Natural killer cell treated with Interleukin-12 subunit alpha and Interleukin-12 subunit beta and Interleukin-15 and Interleukin-18, amount 100 ng/mL, for 72 hours (primary cell): ENCODE measurements around the gene RAET1E. TPM values are rescaled to one million over a fixed set of nuclear protein-coding genes. Genes with fewer than 3 reads are reported as not detected.
"Not testable (repeated sequence)": the region's sequence is repeated elsewhere in the genome, so short reads cannot be mapped to it uniquely, and the experiment has no call there.

Experiments used
- ATAC-seq, 2 donors: fragments of 150-1000 bp; cut with Tn5 transposase in 1 of 2; sonication (Bioruptor Pico), chemical (Tn5 transposase) in 1 of 2; 2 replicates each; pipeline ENCODE4 v1.10.0; 2021
- DNase-seq: peaks from one replicate; pipeline ENCODE4 v3.0.0; 2022; ENCODE audit warnings: low spot score
- H3K27ac Mint-ChIP-seq, 2 donors: 1 replicate in 1 of 2; 2 replicates in 1 of 2; pipeline ENCODE4 v1.8.0; 2022; ENCODE audit warnings: mixed read lengths in 2 of 2, mild to moderate bottlenecking in 1 of 2, moderate library complexity in 1 of 2
- H3K27me3 Mint-ChIP-seq, 2 donors: 1 replicate in 1 of 2; 2 replicates in 1 of 2; pipeline ENCODE4 v1.8.0; 2022; ENCODE audit warnings: mixed read lengths in 2 of 2
- H3K36me3 Mint-ChIP-seq: one replicate; pipeline ENCODE4 v1.8.0; 2022; ENCODE audit warnings: mixed read lengths
- H3K4me1 Mint-ChIP-seq, 2 donors: 1 replicate in 1 of 2; 2 replicates in 1 of 2; pipeline ENCODE4 v1.8.0; 2022; ENCODE audit warnings: low read depth in 2 of 2, mixed read lengths in 2 of 2, mild to moderate bottlenecking in 1 of 2
- H3K4me3 Mint-ChIP-seq: one replicate; pipeline ENCODE4 v1.8.0; 2022; ENCODE audit warnings: mixed read lengths
- H3K9me3 Mint-ChIP-seq: 2 replicates; pipeline ENCODE4 v1.8.0; 2022; ENCODE audit warnings: mixed read lengths
- total RNA-seq, 2 donors: library from RNA; stranded (reverse); gene quantifications; one replicate each; pipeline ENCODE4 v1.2.3, GENCODE V29; 2022

RAET1E gene
- total RNA-seq, 2 donors from 2014 or later, result not detected

GRCh38 chr6:149862922-149863697, 34.8 kb downstream of the RAET1E start:
- no peaks in the 10 kb centered on the region for H3K36me3 Mint-ChIP-seq
- H3K27me3 Mint-ChIP-seq, result peaks cover 19 to 27% of the 10 kb centered on the region in 2 donors
- H3K4me1 Mint-ChIP-seq, result peaks cover 11 to 16% of the 10 kb centered on the region in 2 donors
- no peaks in the 10 kb centered on the region for H3K9me3 Mint-ChIP-seq
- ATAC-seq (peak; percentile 58 to 69), DNase-seq (no peak)
- H3K27ac Mint-ChIP-seq, result peak overlapping the region in 1 of 2 donors; percentile 41
- H3K4me3 Mint-ChIP-seq, result peak overlapping the region; percentile 79

DNA sequence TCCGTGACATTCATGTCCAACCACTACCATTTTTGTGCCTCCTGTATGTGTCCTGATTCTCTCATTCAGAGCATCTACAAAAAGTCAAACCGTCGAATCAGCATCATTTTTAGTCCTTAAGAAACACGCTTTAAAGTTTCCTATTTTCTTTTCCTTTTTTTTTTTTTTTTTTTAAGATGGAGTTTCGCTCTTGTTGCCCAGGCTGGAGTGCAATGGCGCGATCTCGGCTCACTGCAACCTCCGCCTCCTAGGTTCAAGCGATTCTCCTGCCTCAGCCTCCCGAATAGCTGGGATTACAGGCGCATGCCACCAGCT, 35.5 kb downstream of the RAET1E start:
- ATAC-seq, H3K27ac Mint-ChIP-seq, H3K36me3 Mint-ChIP-seq, DNase-seq, H3K9me3 Mint-ChIP-seq: not testable (repeated sequence)
- H3K4me3 Mint-ChIP-seq, result peak overlapping the region; percentile 79
- peaks cover 19 to 29% of the 10 kb centered on the region in 2 donors for H3K27me3 Mint-ChIP-seq
- peaks cover 11 to 16% of the 10 kb centered on the region in 2 donors for H3K4me1 Mint-ChIP-seq

DNA sequence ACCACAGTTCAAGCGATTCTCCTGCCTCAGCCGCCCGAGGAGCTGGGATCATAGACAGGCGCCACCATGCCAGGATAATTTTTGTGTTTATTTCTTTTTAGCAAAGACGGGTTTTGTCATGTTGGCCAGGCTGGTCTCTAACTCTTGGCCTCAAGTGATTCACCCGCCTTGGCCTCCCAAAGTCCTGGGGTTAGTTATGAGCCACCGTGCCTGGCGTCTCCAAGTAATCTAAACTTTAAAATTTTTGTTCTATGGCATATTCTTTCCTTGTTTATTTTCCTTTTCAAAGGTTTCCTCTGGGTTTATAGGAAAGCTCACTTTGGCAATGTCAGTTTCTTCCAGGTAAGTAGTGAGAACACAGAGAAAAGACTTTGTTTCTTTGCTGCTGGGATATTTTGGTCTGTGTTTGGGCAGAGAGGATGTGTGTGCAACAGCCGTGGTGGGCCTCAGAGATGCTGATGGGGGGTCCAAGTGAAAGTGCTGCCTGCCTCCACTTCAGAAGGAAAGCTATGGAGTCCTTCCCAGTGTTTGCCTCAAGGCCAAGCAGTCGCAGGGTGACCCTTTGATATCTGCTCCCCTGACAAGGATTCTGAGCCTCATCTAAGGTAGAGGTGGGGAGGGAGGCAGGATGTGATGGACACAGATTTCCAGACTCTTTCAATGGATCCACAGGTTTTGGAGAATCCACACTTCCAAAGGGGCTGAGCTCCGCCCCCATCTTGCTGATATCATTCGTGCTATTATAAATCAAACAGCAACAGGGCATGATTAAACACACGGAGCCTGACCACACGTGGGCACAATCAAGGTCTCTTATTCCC, 36.1 kb downstream of the RAET1E start:
- Mint-ChIP-seq H3K36me3 (no peaks in the 10 kb centered on the region), H3K9me3 (no peaks in the 10 kb centered on the region), H3K4me3 (peak overlapping the region; percentile 79), H3K4me1 (peaks cover 11 to 16% of the 10 kb centered on the region in 2 donors), H3K27ac (no peak overlapping the region), H3K27me3 (peaks cover 19 to 29% of the 10 kb centered on the region in 2 donors)
- ATAC-seq, result no peak
- DNase-seq, result no peak

- Mint-ChIP-seq H3K27me3 (peaks cover 23 to 29% of the 10 kb centered on the region in 2 donors), H3K36me3 (no peaks in the 10 kb centered on the region), H3K4me1 (peaks cover 11 to 16% of the 10 kb centered on the region in 2 donors), H3K4me3 (no peak overlapping the region), H3K27ac (no peak overlapping the region), H3K9me3 (no peaks in the 10 kb centered on the region)
- no peak for DNase-seq
- no peak for ATAC-seq
Observed at GRCh38 chr6:149860834-149861602, 36.9 kb downstream of the RAET1E start.

- DNase-seq, result no peak
- H3K36me3 Mint-ChIP-seq, result no peaks in the 10 kb centered on the region
- no peak for ATAC-seq
- no peak overlapping the region for H3K27ac Mint-ChIP-seq
- no peaks in the 10 kb centered on the region for H3K9me3 Mint-ChIP-seq
- H3K27me3 Mint-ChIP-seq, result peaks cover 22 to 29% of the 10 kb centered on the region in 2 donors
- H3K4me1 Mint-ChIP-seq, result peaks cover 11 to 16% of the 10 kb centered on the region in 2 donors
- no peak overlapping the region for H3K4me3 Mint-ChIP-seq
Observed at GRCh38 chr6:149860513-149860833, 37.4 kb downstream of the RAET1E start.

DNA sequence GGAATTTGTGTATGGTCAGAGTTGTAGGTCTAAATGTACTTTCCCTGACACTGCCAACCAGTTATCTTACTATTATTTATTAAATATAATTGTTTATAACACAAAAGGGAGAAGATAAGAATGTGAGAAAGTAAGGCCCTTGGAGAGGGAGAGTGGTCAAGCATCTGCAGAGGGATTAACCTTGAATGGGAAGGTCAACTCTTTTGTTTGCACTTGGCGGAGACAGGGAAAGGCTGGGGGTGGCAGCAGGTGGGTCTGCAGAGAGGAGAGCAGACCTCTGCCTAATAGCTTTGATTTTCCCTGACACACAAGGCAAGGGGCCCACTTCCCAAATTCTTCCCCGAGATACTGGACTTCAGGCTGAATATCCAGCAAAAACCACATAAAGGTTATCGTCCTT, 38.0 kb downstream of the RAET1E start:
- DNase-seq (no peak), ATAC-seq (no peak)
- H3K9me3 Mint-ChIP-seq, result no peaks in the 10 kb centered on the region
- H3K4me1 Mint-ChIP-seq, result peaks cover 14 to 16% of the 10 kb centered on the region in 2 donors
- H3K27ac Mint-ChIP-seq, result no peak overlapping the region
- no peaks in the 10 kb centered on the region for H3K36me3 Mint-ChIP-seq
- peaks cover 24 to 34% of the 10 kb centered on the region in 2 donors for H3K27me3 Mint-ChIP-seq
- H3K4me3 Mint-ChIP-seq, result no peak overlapping the region

DNA sequence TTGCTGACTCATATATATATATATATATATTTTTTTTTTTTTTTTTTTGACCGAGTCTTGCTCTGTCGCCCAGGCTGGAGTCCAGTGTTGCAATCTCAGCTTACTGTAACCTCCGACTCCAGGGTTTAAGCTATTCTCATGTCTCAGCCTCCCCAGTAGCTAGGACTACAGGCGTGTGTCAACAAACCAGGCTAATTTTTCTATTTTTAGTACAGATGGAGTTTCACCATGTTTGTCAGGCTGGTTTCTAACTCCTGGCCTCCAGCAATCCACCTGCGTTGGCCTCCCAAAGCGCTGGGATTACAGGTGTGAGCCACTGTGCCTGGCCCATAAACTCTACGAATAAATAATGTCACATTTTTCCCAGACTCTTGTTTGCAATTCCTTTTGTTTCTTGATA, 38.5 kb downstream of the RAET1E start:
- no peaks in the 10 kb centered on the region for H3K36me3 Mint-ChIP-seq
- no peak overlapping the region for H3K4me3 Mint-ChIP-seq
- H3K9me3 Mint-ChIP-seq, result no peaks in the 10 kb centered on the region
- peaks cover 15 to 16% of the 10 kb centered on the region in 2 donors for H3K4me1 Mint-ChIP-seq
- H3K27me3 Mint-ChIP-seq, result peaks cover 28 to 39% of the 10 kb centered on the region in 2 donors
- DNase-seq, result no peak
- no peak for ATAC-seq
- H3K27ac Mint-ChIP-seq, result no peak overlapping the region

- H3K36me3 Mint-ChIP-seq, result no peaks in the 10 kb centered on the region
- peaks cover 28 to 38% of the 10 kb centered on the region in 2 donors for H3K27me3 Mint-ChIP-seq
- ATAC-seq, result no peak
Observed at GRCh38 chr6:149857541-149857940, 40.4 kb downstream of the RAET1E start.

DNA sequence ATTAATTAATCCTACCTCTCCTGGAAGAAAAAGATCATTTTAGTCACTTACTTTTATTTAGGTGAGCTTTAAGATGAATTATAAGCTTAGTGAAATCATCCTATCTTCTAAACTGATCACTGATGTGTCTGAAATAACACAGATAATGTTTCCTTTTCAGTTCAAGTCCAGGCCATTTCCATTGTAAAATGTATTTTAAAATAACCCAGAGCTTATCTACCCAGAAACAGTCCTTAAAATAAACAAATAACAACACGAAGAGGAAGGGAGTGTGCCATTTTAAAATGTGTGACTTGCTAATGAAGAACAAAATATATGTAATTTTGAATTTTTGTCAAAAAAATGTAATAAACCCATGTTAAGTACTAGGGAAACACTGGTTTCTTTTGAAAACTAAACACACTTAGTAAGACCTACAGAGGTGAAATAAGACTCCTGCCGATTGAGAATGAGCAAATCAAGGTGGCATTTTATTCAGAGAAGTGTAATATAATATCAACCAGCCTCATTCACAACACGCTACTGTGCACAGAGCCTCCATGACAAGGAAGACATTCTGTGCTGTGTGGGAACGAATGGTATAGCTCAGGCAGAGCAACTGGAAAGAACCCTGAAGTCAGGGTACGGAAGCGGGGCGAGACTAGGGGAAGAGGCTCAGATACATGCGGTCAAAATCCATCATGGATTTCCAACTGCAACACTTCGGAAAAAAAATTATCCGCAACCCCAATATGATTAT, 41.5 kb downstream of the RAET1E start:
- no peak overlapping the region for H3K4me3 Mint-ChIP-seq
- ATAC-seq, result no peak
- H3K9me3 Mint-ChIP-seq, result no peaks in the 10 kb centered on the region
- H3K4me1 Mint-ChIP-seq, result peaks cover 17 to 23% of the 10 kb centered on the region in 2 donors
- DNase-seq, result no peak
- H3K27ac Mint-ChIP-seq, result no peak overlapping the region
- H3K27me3 Mint-ChIP-seq, result peaks cover 27 to 30% of the 10 kb centered on the region in 2 donors
- no peaks in the 10 kb centered on the region for H3K36me3 Mint-ChIP-seq

More at GRCh38 chr6:149857541-149857940, 40.4 kb downstream of the RAET1E start:
- no peak for DNase-seq
- Mint-ChIP-seq H3K4me1 (peaks cover 15 to 19% of the 10 kb centered on the region in 2 donors), H3K27ac (no peak overlapping the region), H3K9me3 (no peaks in the 10 kb centered on the region), H3K4me3 (no peak overlapping the region)

DNA sequence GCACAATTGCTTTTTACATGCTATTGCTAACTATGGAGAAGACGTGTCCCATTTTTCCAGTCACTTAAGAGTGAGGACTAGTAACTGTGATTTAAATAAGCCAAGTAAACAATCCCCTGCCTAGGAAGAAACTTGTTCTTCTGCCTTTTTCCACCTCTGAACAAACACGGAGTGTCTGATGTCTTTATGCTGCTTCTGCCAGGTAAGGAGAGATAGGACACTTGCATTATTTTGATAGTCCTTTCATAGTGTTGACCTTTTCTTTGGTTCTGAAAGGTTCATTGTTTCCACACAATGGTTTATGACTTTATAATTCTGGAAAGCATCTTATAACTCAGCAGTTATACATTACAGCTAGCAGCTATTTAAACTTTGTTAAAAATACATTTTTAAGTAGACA, 42.2 kb downstream of the RAET1E start:
- Mint-ChIP-seq H3K9me3 (no peaks in the 10 kb centered on the region), H3K27ac (no peak overlapping the region), H3K36me3 (no peaks in the 10 kb centered on the region), H3K4me3 (no peak overlapping the region), H3K27me3 (peaks cover 27 to 30% of the 10 kb centered on the region in 2 donors), H3K4me1 (peaks cover 17 to 18% of the 10 kb centered on the region in 2 donors)
- DNase-seq (no peak), ATAC-seq (no peak)

DNA sequence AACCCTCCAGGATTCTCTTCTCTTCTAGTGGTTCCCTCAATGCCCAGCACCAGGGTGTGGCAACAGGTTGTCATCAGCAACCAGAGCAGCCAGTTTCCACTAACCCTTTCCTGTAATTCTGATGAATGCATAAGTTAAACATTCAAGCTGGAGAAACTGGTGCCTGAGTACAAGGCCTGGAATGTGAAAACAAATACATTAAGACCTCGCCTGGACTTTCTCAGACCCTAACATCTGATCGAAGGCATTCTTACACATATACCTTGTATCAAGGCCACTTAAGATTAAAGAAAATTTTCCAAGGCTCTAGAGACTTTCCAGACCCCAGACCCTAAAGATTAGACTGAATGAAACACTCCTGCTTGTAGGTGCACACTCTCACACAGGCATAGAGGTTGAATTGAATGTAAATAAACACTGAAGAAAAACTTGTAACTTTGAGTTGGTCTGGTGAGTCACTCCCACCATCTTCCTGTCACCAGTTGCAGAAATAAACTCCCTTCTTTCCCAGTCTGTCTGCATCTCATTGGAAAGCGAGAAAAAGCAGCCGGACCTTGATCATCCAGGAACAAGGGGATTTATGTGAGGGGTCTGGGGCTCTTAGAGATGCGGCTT, 42.8 kb downstream of the RAET1E start:
- ATAC-seq (no peak), DNase-seq (no peak)
- Mint-ChIP-seq H3K4me1 (peaks cover 17% of the 10 kb centered on the region in 2 donors), H3K9me3 (no peaks in the 10 kb centered on the region), H3K27me3 (peaks cover 22 to 26% of the 10 kb centered on the region in 2 donors), H3K4me3 (no peak overlapping the region), H3K27ac (no peak overlapping the region), H3K36me3 (no peaks in the 10 kb centered on the region)

GRCh38 chr6:149854532-149854931, 43.4 kb downstream of the RAET1E start:
- peaks cover 22 to 31% of the 10 kb centered on the region in 2 donors for H3K27me3 Mint-ChIP-seq
- no peaks in the 10 kb centered on the region for H3K9me3 Mint-ChIP-seq
- no peak for DNase-seq
- H3K4me1 Mint-ChIP-seq, result peaks cover 17% of the 10 kb centered on the region in 2 donors
- no peaks in the 10 kb centered on the region for H3K36me3 Mint-ChIP-seq
- H3K4me3 Mint-ChIP-seq, result no peak overlapping the region
- no peak overlapping the region for H3K27ac Mint-ChIP-seq
- ATAC-seq, result no peak

DNA sequence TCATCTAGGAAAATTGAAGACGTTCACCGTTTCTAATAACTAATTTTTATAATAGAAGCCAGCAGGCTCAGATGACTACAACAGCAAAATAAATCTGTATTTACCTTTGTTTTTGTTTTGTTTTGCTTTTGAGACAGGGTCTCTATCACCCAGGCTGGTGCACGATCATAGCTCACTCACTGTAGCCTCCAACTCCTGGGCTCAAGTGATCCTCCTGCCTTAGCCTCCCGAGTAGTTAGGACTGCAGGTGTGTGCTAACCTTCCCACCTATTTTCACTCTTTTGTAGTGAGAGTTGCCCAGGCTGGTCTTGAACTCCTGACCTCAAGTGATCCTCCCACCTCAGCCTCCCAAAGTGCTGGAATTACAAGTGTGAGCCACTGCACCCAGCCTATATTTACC, 43.9 kb downstream of the RAET1E start:
- not testable (repeated sequence) for DNase-seq, H3K27ac Mint-ChIP-seq, H3K9me3 Mint-ChIP-seq, ATAC-seq, H3K36me3 Mint-ChIP-seq, H3K4me3 Mint-ChIP-seq
- peaks cover 17% of the 10 kb centered on the region in 2 donors for H3K4me1 Mint-ChIP-seq
- peaks cover 22 to 31% of the 10 kb centered on the region in 2 donors for H3K27me3 Mint-ChIP-seq
